Measurements from ENCODE around the gene ZNF142.
A peak's percentile ranks its signal among the peaks of the same experiment; 100 is the strongest.

ZNF142 gene

GRCh38 chr2:218691234-218691633 is 31.8 kb upstream of the ZNF142 start:
- ChIA-PET CTCF (no interaction called here), POLR2A (no interaction called here)
- DNase-seq (ENCODE audit: extremely low spot score), result no peak
- TF ChIP-seq SP1 (IDR thresholded peaks at IDR 0.05) (no peak), HDGF (IDR thresholded peaks at IDR 0.05; ENCODE audit: borderline replicate concordance) (no peak), FOXK2 (IDR thresholded peaks at IDR 0.05) (no peak), BHLHE40 (IDR thresholded peaks at IDR 0.05; ENCODE audit: borderline replicate concordance) (no peak)

GRCh38 chr2:218687400-218688060 is 28.1 kb upstream of the ZNF142 start:
- DNase-seq (ENCODE audit: extremely low spot score), result peak; percentile 81
- ChIA-PET POLR2A (interaction anchor here (1.0 to 2.1 kb wide), 2 partner anchors 23 to 29 kb away, joined by 4 to 20 read pairs; partner anchors contain the start of genes BCS1L, TTLL4 and ZNF142), CTCF (interaction anchor here (0.6 to 2.0 kb wide), 12 partner anchors 10 to 163 kb away, joined by 3 to 15 read pairs (median 4); partner anchors contain the start of genes BCS1L, PLCD4, RNF25 and STK36)

DNA sequence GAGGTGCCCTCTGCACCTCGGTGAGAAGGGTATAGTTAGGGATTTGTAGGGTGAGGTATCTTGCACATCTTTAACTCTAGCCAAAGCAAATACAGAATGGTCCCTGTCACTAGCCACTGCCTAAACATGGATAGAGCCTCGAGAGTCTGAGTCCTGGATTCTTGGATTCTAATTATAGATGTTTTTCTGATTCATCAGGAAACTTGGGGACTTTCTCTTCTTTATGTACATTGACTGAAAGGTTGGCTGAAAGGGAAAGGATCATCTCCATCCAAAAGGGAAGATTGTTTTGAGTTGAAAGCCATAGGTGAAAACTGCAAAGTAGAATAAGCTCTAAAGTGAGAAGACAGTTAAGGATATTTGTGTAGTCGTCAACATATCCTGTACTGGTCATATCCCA is 20.6 kb upstream of the ZNF142 start:
- CTCF ChIA-PET, result no interaction called here
- TF ChIP-seq FOXM1 (IDR thresholded peaks at IDR 0.05; ENCODE audit: borderline replicate concordance), result no peak
- TF ChIP-seq ELF4 (IDR thresholded peaks at IDR 0.05), result no peak
- TF ChIP-seq NFRKB (IDR thresholded peaks at IDR 0.05), result no peak
- TF ChIP-seq TARDBP (IDR thresholded peaks at IDR 0.05), result no peak
- TF ChIP-seq CTBP1 (IDR thresholded peaks at IDR 0.05; ENCODE audit: borderline replicate concordance), result no peak
- no peak for TF ChIP-seq FOXA1 (IDR thresholded peaks at IDR 0.05)
- TF ChIP-seq PKNOX1 (IDR thresholded peaks at IDR 0.05), result no peak
- no peak for TF ChIP-seq HDGF (IDR thresholded peaks at IDR 0.05; ENCODE audit: borderline replicate concordance)
- TF ChIP-seq BHLHE40 (IDR thresholded peaks at IDR 0.05; ENCODE audit: borderline replicate concordance), result no peak
- TF ChIP-seq FOXK2 (IDR thresholded peaks at IDR 0.05), result no peak
- no peak for DNase-seq (ENCODE audit: extremely low spot score)
- POLR2A ChIA-PET, result no interaction called here

DNA sequence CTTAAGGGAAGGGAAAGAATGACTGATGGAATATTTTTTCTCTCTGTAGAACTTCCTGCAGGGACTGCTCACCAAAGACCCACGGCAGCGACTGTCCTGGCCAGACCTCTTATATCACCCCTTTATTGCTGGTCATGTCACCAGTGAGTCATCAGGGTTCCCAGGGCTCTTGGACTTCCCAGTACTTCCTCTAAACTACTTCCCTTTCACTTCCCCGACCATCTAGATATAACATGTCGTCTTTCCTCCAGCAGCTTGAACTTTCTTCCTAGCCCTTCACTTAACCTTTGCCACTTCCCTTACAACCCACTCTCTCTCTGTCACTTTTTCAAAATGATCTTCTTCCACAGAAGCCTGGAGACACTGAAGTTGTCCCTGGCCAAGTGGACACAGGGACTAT is 19.7 kb upstream of the ZNF142 start:
- TF ChIP-seq PKNOX1 (IDR thresholded peaks at IDR 0.05) (no peak), FOXK2 (IDR thresholded peaks at IDR 0.05) (no peak), CTBP1 (IDR thresholded peaks at IDR 0.05; ENCODE audit: borderline replicate concordance) (no peak)
- ChIA-PET POLR2A (no interaction called here), CTCF (no interaction called here)
- DNase-seq (ENCODE audit: extremely low spot score), result no peak

- DNase-seq (ENCODE audit: extremely low spot score), result peak; percentile 94
- TF ChIP-seq PKNOX1 (IDR thresholded peaks at IDR 0.05), result peak; percentile 35; the same call in 1 of the 2 replicates
- TF ChIP-seq ZNF384 (IDR thresholded peaks at IDR 0.05), result no peak
- TF ChIP-seq ELF4 (IDR thresholded peaks at IDR 0.05), result peak; percentile 44; the same call in 1 of the 2 replicates
- ChIA-PET POLR2A (interaction anchor here (0.9 to 4.1 kb wide), 7 partner anchors 9 to 64 kb away, joined by 3 to 39 read pairs (median 3); partner anchors contain the start of genes BCS1L, PLCD4 and ZNF142), CTCF (interaction anchor here (0.5 to 1.7 kb wide), 6 partner anchors 12 to 176 kb away, joined by 3 to 7 read pairs (median 4); partner anchors contain the start of genes BCS1L and ZNF142)
These were observed 12.5 kb upstream of the ZNF142 start, which contains the start of the genes RNF25 and STK36 for GRCh38 chr2:218671654-218672566. Gene RNF25 (minus strand): TSS chr2:218672002. CDS start chr2:218671970, 32 bp downstream. Gene STK36 (plus strand): TSS chr2:218672086. CDS start chr2:218672830, 744 bp downstream.

- TF ChIP-seq BHLHE40 (IDR thresholded peaks at IDR 0.05; ENCODE audit: borderline replicate concordance) (no peak), LEF1 (IDR thresholded peaks at IDR 0.05; ENCODE audit: borderline replicate concordance) (no peak), FOXM1 (IDR thresholded peaks at IDR 0.05; ENCODE audit: borderline replicate concordance) (no peak), PKNOX1 (IDR thresholded peaks at IDR 0.05) (no peak), L3MBTL2 (conservative IDR thresholded peaks at IDR 0.05) (no peak), NFRKB (IDR thresholded peaks at IDR 0.05) (no peak), FOXA1 (IDR thresholded peaks at IDR 0.05) (no peak), CTBP1 (IDR thresholded peaks at IDR 0.05; ENCODE audit: borderline replicate concordance) (no peak), TARDBP (IDR thresholded peaks at IDR 0.05) (no peak), SUZ12 (IDR thresholded peaks at IDR 0.05) (no peak), ZNF384 (IDR thresholded peaks at IDR 0.05) (no peak), HDGF (IDR thresholded peaks at IDR 0.05; ENCODE audit: borderline replicate concordance) (no peak)
- CTCF ChIA-PET, result interaction anchor here (0.5 to 1.7 kb wide), 5 partner anchors 12 to 176 kb away, joined by 3 to 7 read pairs (median 4); partner anchors contain the start of genes BCS1L and ZNF142
- POLR2A ChIA-PET, result interaction anchor here (0.9 to 4.1 kb wide), 6 partner anchors 8 to 63 kb away, joined by 3 to 39 read pairs (median 4); partner anchors contain the start of genes BCS1L, PLCD4 and ZNF142
- no peak for DNase-seq (ENCODE audit: extremely low spot score)
These were observed 11.8 kb upstream of the ZNF142 start for GRCh38 chr2:218671097-218671653.
